Measurements from ENCODE around the gene DCTN2.

DNA sequence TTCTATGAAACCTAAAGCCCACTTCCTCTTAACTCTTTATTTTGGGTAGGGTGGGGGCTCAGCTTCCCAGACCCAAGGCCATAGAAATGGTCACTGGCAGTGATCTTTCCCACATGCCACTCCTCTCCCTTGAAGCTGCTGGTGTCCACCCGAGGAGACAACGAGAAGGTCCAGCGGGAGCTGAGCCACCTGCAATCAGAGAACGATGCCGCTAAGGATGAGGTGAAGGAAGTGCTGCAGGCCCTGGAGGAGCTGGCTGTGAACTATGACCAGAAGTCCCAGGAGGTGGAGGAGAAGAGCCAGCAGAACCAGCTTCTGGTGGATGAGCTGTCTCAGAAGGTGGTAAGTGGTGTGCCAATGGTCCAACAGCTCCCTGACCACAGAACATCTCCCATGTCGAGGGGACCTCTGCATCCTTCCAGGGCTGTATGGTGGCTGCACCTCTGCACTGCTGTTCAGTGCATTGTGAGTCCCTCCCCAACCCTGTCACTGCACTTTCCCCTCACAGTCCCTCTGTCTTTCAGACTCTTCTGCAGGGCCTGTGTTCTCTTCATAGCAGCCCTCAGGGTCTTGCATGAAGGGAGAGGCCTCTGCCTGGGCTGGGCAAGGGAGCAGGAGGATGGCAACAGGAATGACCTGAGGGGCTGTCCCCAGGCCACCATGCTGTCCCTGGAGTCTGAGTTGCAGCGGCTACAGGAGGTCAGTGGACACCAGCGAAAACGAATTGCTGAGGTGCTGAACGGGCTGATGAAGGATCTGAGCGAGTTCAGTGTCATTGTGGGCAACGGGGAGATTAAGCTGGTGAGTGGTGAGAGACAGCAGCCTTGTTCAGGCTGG, 25.2 kb upstream of the DCTN2 start:
- TF ChIP-seq, protein P1, sequence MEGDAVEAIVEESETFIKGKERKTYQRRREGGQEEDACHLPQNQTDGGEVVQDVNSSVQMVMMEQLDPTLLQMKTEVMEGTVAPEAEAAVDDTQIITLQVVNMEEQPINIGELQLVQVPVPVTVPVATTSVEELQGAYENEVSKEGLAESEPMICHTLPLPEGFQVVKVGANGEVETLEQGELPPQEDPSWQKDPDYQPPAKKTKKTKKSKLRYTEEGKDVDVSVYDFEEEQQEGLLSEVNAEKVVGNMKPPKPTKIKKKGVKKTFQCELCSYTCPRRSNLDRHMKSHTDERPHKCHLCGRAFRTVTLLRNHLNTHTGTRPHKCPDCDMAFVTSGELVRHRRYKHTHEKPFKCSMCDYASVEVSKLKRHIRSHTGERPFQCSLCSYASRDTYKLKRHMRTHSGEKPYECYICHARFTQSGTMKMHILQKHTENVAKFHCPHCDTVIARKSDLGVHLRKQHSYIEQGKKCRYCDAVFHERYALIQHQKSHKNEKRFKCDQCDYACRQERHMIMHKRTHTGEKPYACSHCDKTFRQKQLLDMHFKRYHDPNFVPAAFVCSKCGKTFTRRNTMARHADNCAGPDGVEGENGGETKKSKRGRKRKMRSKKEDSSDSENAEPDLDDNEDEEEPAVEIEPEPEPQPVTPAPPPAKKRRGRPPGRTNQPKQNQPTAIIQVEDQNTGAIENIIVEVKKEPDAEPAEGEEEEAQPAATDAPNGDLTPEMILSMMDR (IDR thresholded peaks at IDR 0.05), result no peak
- no peak for TF ChIP-seq POLR2A (IDR thresholded peaks at IDR 0.05)
